Activated T-cell treated with anti-CD3 and anti-CD28 coated beads, Interleukin-2, amount 50 U/mL, for 4 hours (primary cell): ENCODE measurements around the gene DAPK1. TPM values are rescaled to one million over a fixed set of nuclear protein-coding genes. Genes with fewer than 3 reads are reported as not detected.

Source experiments
- ATAC-seq, 2 donors: fragments of 200-7000 bp; cut with Tn5 transposase; one replicate each; pipeline ENCODE4 v1.10.0; 2021
- DNase-seq: peaks from one replicate; pipeline ENCODE4 v3.0.0-alpha.2; 2020
- H3K27me3 Mint-ChIP-seq: one replicate; pipeline ENCODE4 v1.8.0; 2021; ENCODE audit warnings: low read depth, mixed read lengths
- H3K36me3 Mint-ChIP-seq: one replicate; pipeline ENCODE4 v1.8.0; 2022; ENCODE audit warnings: mixed read lengths; ENCODE audit not compliant: insufficient read depth
- H3K4me1 Mint-ChIP-seq: one replicate; pipeline ENCODE4 v1.8.0; 2021; ENCODE audit warnings: low read depth, mixed read lengths
- H3K4me3 Mint-ChIP-seq: one replicate; pipeline ENCODE4 v1.8.0; 2021; ENCODE audit warnings: mild to moderate bottlenecking, moderate library complexity, mixed read lengths
- H3K9me3 Mint-ChIP-seq: one replicate; pipeline ENCODE4 v1.8.0; 2021; ENCODE audit warnings: mixed read lengths
- total RNA-seq, 3 donors: library from RNA; stranded (reverse); gene quantifications; one replicate each; pipeline ENCODE4 v1.2.1, GENCODE V29; 2021

DAPK1 gene
- total RNA-seq, 3 donors from 2014 or later, result 2.7 to 4.2 (median 4.0) TPM

GRCh38 chr9:87554171-87554910, 56.7 kb downstream of the DAPK1 start:
- H3K4me3 Mint-ChIP-seq, result no peak overlapping the region
- no peaks in the 10 kb centered on the region for H3K4me1 Mint-ChIP-seq
- H3K9me3 Mint-ChIP-seq, result no peaks in the 10 kb centered on the region
- H3K36me3 Mint-ChIP-seq, result no peaks in the 10 kb centered on the region
- peaks cover 5% of the 10 kb centered on the region for H3K27me3 Mint-ChIP-seq
- ATAC-seq (no peak), DNase-seq (no peak)

- Mint-ChIP-seq H3K27me3 (peaks cover 5% of the 10 kb centered on the region), H3K36me3 (no peaks in the 10 kb centered on the region), H3K4me3 (no peak overlapping the region), H3K9me3 (no peaks in the 10 kb centered on the region), H3K4me1 (no peaks in the 10 kb centered on the region)
- ATAC-seq (no peak), DNase-seq (no peak)
These were observed 57.3 kb downstream of the DAPK1 start for GRCh38 chr9:87554976-87555375.

GRCh38 chr9:87556039-87556438, 58.4 kb downstream of the DAPK1 start:
- ATAC-seq (no peak), DNase-seq (no peak)
- Mint-ChIP-seq H3K4me1 (no peaks in the 10 kb centered on the region), H3K36me3 (no peaks in the 10 kb centered on the region), H3K27me3 (peaks cover 10% of the 10 kb centered on the region), H3K9me3 (no peaks in the 10 kb centered on the region), H3K4me3 (no peak overlapping the region)

- no peaks in the 10 kb centered on the region for H3K9me3 Mint-ChIP-seq
- no peak for DNase-seq
- H3K36me3 Mint-ChIP-seq, result no peaks in the 10 kb centered on the region
- peaks cover 10% of the 10 kb centered on the region for H3K27me3 Mint-ChIP-seq
- no peaks in the 10 kb centered on the region for H3K4me1 Mint-ChIP-seq
- H3K4me3 Mint-ChIP-seq, result no peak overlapping the region
- no peak for ATAC-seq
These were observed 59.2 kb downstream of the DAPK1 start for GRCh38 chr9:87556821-87557220.

GRCh38 chr9:87557996-87558395, 60.3 kb downstream of the DAPK1 start:
- no peak for ATAC-seq
- no peaks in the 10 kb centered on the region for H3K36me3 Mint-ChIP-seq
- H3K4me1 Mint-ChIP-seq, result no peaks in the 10 kb centered on the region

GRCh38 chr9:87558606-87559190, 61.0 kb downstream of the DAPK1 start:
- DNase-seq, result no peak
- no peak for ATAC-seq
- Mint-ChIP-seq H3K4me3 (no peak overlapping the region), H3K9me3 (no peaks in the 10 kb centered on the region), H3K4me1 (no peaks in the 10 kb centered on the region), H3K36me3 (no peaks in the 10 kb centered on the region), H3K27me3 (peaks cover 17% of the 10 kb centered on the region)

More at GRCh38 chr9:87557996-87558395, 60.3 kb downstream of the DAPK1 start:
- Mint-ChIP-seq H3K27me3 (peaks cover 14% of the 10 kb centered on the region), H3K9me3 (no peaks in the 10 kb centered on the region), H3K4me3 (no peak overlapping the region)
- no peak for DNase-seq

- no peak for ATAC-seq
- H3K4me3 Mint-ChIP-seq, result no peak overlapping the region
- no peaks in the 10 kb centered on the region for H3K9me3 Mint-ChIP-seq
- no peaks in the 10 kb centered on the region for H3K36me3 Mint-ChIP-seq
- peaks cover 18% of the 10 kb centered on the region for H3K27me3 Mint-ChIP-seq
- no peaks in the 10 kb centered on the region for H3K4me1 Mint-ChIP-seq
- no peak for DNase-seq
These were observed 64.4 kb downstream of the DAPK1 start for GRCh38 chr9:87562062-87562461.

- no peak for ATAC-seq
- Mint-ChIP-seq H3K4me1 (no peaks in the 10 kb centered on the region), H3K36me3 (no peaks in the 10 kb centered on the region)
These were observed 65.0 kb downstream of the DAPK1 start for GRCh38 chr9:87562530-87563170.

GRCh38 chr9:87564111-87564510, 66.4 kb downstream of the DAPK1 start:
- Mint-ChIP-seq H3K27me3 (peaks cover 15% of the 10 kb centered on the region), H3K36me3 (no peaks in the 10 kb centered on the region), H3K4me3 (no peak overlapping the region), H3K4me1 (no peaks in the 10 kb centered on the region), H3K9me3 (no peaks in the 10 kb centered on the region)
- ATAC-seq, result no peak
- DNase-seq, result no peak

More at GRCh38 chr9:87562530-87563170, 65.0 kb downstream of the DAPK1 start:
- Mint-ChIP-seq H3K9me3 (no peaks in the 10 kb centered on the region), H3K4me3 (no peak overlapping the region), H3K27me3 (peaks cover 18% of the 10 kb centered on the region)
- no peak for DNase-seq

GRCh38 chr9:87564791-87565241, 67.1 kb downstream of the DAPK1 start:
- no peak for DNase-seq
- H3K4me1 Mint-ChIP-seq, result no peaks in the 10 kb centered on the region
- H3K36me3 Mint-ChIP-seq, result no peaks in the 10 kb centered on the region
- peaks cover 15% of the 10 kb centered on the region for H3K27me3 Mint-ChIP-seq
- H3K9me3 Mint-ChIP-seq, result no peaks in the 10 kb centered on the region
- H3K4me3 Mint-ChIP-seq, result no peak overlapping the region
- ATAC-seq, result no peak

- Mint-ChIP-seq H3K9me3 (no peaks in the 10 kb centered on the region), H3K4me1 (no peaks in the 10 kb centered on the region), H3K4me3 (no peak overlapping the region), H3K36me3 (no peaks in the 10 kb centered on the region), H3K27me3 (peaks cover 8% of the 10 kb centered on the region)
- ATAC-seq (no peak), DNase-seq (no peak)
These were observed 69.3 kb downstream of the DAPK1 start for GRCh38 chr9:87567001-87567400.

GRCh38 chr9:87567571-87567970, 69.9 kb downstream of the DAPK1 start:
- H3K9me3 Mint-ChIP-seq, result no peaks in the 10 kb centered on the region

GRCh38 chr9:87567983-87568382, 70.3 kb downstream of the DAPK1 start:
- no peak for DNase-seq
- H3K27me3 Mint-ChIP-seq, result peaks cover 6% of the 10 kb centered on the region
- no peak overlapping the region for H3K4me3 Mint-ChIP-seq

More at GRCh38 chr9:87567571-87567970, 69.9 kb downstream of the DAPK1 start:
- H3K4me3 Mint-ChIP-seq, result no peak overlapping the region
- no peaks in the 10 kb centered on the region for H3K4me1 Mint-ChIP-seq
- peaks cover 6% of the 10 kb centered on the region for H3K27me3 Mint-ChIP-seq
- DNase-seq, result no peak
- H3K36me3 Mint-ChIP-seq, result no peaks in the 10 kb centered on the region
- no peak for ATAC-seq

GRCh38 chr9:87568401-87568800, 70.7 kb downstream of the DAPK1 start:
- DNase-seq (no peak), ATAC-seq (no peak)
- Mint-ChIP-seq H3K4me3 (no peak overlapping the region), H3K4me1 (no peaks in the 10 kb centered on the region), H3K9me3 (no peaks in the 10 kb centered on the region), H3K36me3 (no peaks in the 10 kb centered on the region), H3K27me3 (peaks cover 6% of the 10 kb centered on the region)

More at GRCh38 chr9:87567983-87568382, 70.3 kb downstream of the DAPK1 start:
- Mint-ChIP-seq H3K4me1 (no peaks in the 10 kb centered on the region), H3K9me3 (no peaks in the 10 kb centered on the region), H3K36me3 (no peaks in the 10 kb centered on the region)
- no peak for ATAC-seq
